Testis (tissue), 3 donors: ENCODE data around the gene AKNAD1. TPM values are rescaled to one million over a fixed set of nuclear protein-coding genes. Genes with fewer than 3 reads are reported as not detected.

Experiments
- DNase-seq: peaks from one replicate; pipeline ENCODE4 v3.0.0-alpha.2; 2019
- H3K27ac ChIP-seq, 2 donors: fragments of 200-600 bp; sonication (generic); one replicate each; pipeline ENCODE4 v1.5.1; 2019
- H3K27me3 ChIP-seq: fragments of 200-600 bp; sonication (generic); one replicate; pipeline ENCODE4 v1.5.1; 2019
- H3K36me3 ChIP-seq: fragments of 200-600 bp; sonication (generic); one replicate; pipeline ENCODE4 v1.5.1; 2017; ENCODE audit warnings: low read depth; ENCODE audit errors: missing control alignments
- H3K4me1 ChIP-seq: fragments of 200-600 bp; sonication (generic); one replicate; pipeline ENCODE4 v1.5.1; 2019
- H3K4me3 ChIP-seq, 2 donors: fragments of 200-600 bp; sonication (generic); one replicate each; pipeline ENCODE4 v1.5.1; 2017 to 2019
- H3K9me3 ChIP-seq: fragments of 200-600 bp; sonication (generic); one replicate; pipeline ENCODE4 v1.5.1; 2017
- CTCF ChIP-seq, 3 experiments: fragments of 450-650 bp in 2 of 3; fragments of 200-600 bp in 1 of 3; sonication (generic) in 1 of 3; IDR thresholded peaks; one replicate each; pipeline ENCODE4 v1.5.1; 2016 to 2019; ENCODE audit warnings: antibody characterized with exemption in 3 of 3, mild to moderate bottlenecking in 2 of 3, moderate library complexity in 1 of 3
- POLR2A ChIP-seq: fragments of 450-650 bp; IDR thresholded peaks from one replicate; pipeline ENCODE4 v1.6.1; 2017; ENCODE audit warnings: antibody characterized with exemption, mild to moderate bottlenecking, moderate library complexity
- WGBS, 2 donors: methylation state at CpG; one replicate each; pipeline ENCODE4 v1.1.5; 2018; 5-methylcytosine and 5-hydroxymethylcytosine counted together
- intact Hi-C: fragments of 100-400 bp; cut with DNase I; formaldehyde crosslinking; loops from one replicate; pipeline ENCODE4 v1.15.1; 2023; ENCODE audit warnings: low total_unique reads
- polyA plus RNA-seq: library from polyadenylated mRNA; stranded (reverse); fragments of 350-450 nt; fragmentation: Illumina TruSeq; extraction: RNeasy Lipid Tissue Mini Kit (QIAGEN cat#74804); gene quantifications from one replicate; pipeline ENCODE4 v1.2.3, GENCODE V29; 2014; ENCODE audit warnings: low read depth, low replicate concordance; ENCODE audit not compliant: insufficient read depth
- total RNA-seq, 2 donors: library from RNA; depleted of rRNA; stranded (reverse); fragments of >200 nt; gene quantifications; one replicate each; pipeline ENCODE4 v1.2.3, GENCODE V29; 2016

AKNAD1 gene
- total and polyA plus RNA-seq, 3 donors from 2014 or later: 3.8 to 9.8 (median 8.1) TPM

- DNase-seq: no peak
- WGBS, 2 donors: 44 to 46% methylated on average over 4 of the region's 4 CpGs
- intact Hi-C loops: no loop called here
- no peaks in the 10 kb centered on the region for H3K4me1 ChIP-seq
- peak overlapping the region; percentile 70 to 77 for H3K4me3 ChIP-seq
- H3K36me3 ChIP-seq: no peaks in the 10 kb centered on the region
- H3K27ac ChIP-seq: no peak overlapping the region
- TF ChIP-seq POLR2A (no peak), CTCF (IDR thresholded peaks at IDR 0.05) (no peak)
- H3K27me3 ChIP-seq: no peaks in the 10 kb centered on the region
- H3K9me3 ChIP-seq: no peaks in the 10 kb centered on the region
These were observed 21.2 kb upstream of the AKNAD1 start for GRCh38 chr1:108878160-108878469.

DNA sequence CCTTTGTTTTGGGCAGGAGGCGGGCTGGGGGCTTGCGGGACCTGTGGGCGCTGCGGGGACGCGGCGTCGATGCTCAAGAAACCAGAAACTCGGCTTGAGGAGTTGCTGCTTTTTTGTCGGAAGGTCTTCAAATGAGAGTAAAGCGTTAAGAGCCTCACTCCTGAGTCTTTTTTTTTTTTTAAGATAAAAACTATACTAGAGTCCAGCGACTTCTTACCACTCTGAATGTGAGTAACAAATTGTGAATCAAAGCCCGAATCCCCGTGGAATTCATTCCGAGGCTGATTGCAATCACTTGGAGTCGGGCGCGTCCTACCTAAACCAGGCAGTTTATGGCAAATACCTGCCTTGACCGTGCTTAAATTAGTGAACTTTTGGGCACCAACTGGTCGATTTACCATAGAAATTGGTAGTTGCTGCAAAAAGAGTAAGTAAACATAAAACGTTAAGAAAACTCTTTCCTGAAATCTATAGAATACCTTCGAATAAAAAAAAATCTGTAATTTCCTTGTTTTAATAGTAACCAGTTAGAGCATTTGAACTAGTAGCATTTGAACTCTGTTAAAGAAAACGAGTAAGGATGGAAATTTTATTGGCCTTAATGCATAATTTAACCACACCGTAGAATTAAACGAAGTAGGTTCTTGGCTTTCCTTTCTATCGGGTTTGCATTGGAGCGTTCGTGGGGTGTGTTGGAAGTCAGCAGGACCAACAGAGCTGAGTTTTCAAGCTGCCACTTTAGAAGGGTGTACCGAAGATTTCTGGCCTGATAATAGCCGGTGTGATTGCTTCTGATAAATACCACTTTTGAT is 20.7 kb upstream of the AKNAD1 start:
- no peaks in the 10 kb centered on the region for H3K4me1 ChIP-seq
- H3K27ac ChIP-seq: peak overlapping the region; percentile 51 to 76
- no peaks in the 10 kb centered on the region for H3K9me3 ChIP-seq
- peak; percentile 37 for DNase-seq
- intact Hi-C loops: no loop called here
- peak overlapping the region; percentile 70 to 77 for H3K4me3 ChIP-seq
- no peaks in the 10 kb centered on the region for H3K27me3 ChIP-seq
- TF ChIP-seq CTCF (IDR thresholded peaks at IDR 0.05) (no peak), POLR2A (no peak)
- 2 to 4% methylated on average over 30 of the region's 30 CpGs for WGBS, 2 donors
- H3K36me3 ChIP-seq: no peaks in the 10 kb centered on the region

GRCh38 chr1:108871050-108871724 is 14.3 kb upstream of the AKNAD1 start:
- intact Hi-C loops: no loop called here
- 80 to 84% methylated on average over 5 of the region's 5 CpGs for WGBS, 2 donors
- no peak for DNase-seq
- TF ChIP-seq POLR2A (no peak), CTCF (IDR thresholded peaks at IDR 0.05) (no peak)
- Histone ChIP-seq H3K4me3 (no peak overlapping the region), H3K36me3 (no peaks in the 10 kb centered on the region), H3K4me1 (no peaks in the 10 kb centered on the region), H3K27ac (no peak overlapping the region), H3K9me3 (no peaks in the 10 kb centered on the region), H3K27me3 (no peaks in the 10 kb centered on the region)

DNA sequence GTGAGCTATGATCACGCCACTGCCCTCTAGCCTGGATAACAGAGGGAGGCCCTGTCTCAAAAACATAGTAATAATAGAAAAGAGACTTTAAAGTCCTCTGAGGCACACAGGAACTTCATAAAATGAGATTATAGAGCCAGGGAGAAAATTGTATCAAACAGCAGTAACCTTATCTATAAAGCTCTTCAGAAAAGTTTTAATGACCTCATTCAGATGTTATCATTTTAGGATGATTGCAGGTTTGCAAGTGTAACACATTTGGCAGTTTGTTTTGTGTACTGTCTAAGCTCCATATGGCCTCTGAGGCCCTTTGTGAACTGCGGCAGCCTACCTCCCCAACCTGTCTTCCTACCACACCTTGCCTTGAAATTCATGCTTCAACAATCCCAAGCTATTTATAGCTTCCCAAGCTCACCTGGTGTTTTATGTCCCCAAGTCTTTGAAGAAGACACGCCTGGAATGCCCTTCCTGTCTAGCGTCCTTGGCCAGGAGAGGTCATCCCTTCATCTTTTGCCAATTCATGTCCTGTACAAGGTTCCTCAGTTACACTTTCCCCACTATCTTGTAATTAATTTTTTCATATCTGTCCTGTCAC is 8.5 kb upstream of the AKNAD1 start:
- Histone ChIP-seq H3K4me1 (no peaks in the 10 kb centered on the region), H3K4me3 (no peak overlapping the region), H3K27ac (no peak overlapping the region), H3K9me3 (no peaks in the 10 kb centered on the region), H3K27me3 (no peaks in the 10 kb centered on the region), H3K36me3 (no peaks in the 10 kb centered on the region)
- DNase-seq: no peak
- intact Hi-C loops: no loop called here
- WGBS, 2 donors: 45 to 86% methylated on average over 4 of the region's 4 CpGs
- TF ChIP-seq CTCF (IDR thresholded peaks at IDR 0.05) (no peak), POLR2A (no peak)
